Lower leg skin (tissue), 4 donors: ENCODE data around the gene PSMD6. TPM values are rescaled to one million over a fixed set of nuclear protein-coding genes. Genes with fewer than 3 reads are reported as not detected.

Experiments
- DNase-seq, 2 donors: peaks; one replicate each; pipeline ENCODE4 v3.0.0-alpha.2; 2019; ENCODE audit warnings: low spot score in 2 of 2
- H3K4me3 ChIP-seq: fragments of 200-600 bp; sonication (generic); 2 replicates; pipeline ENCODE4 v1.5.1; 2017; ENCODE audit warnings: mild to moderate bottlenecking, low read depth; ENCODE audit not compliant: poor library complexity, severe bottlenecking
- CTCF ChIP-seq, 3 donors: fragments of 450-650 bp; IDR thresholded peaks; one replicate each; pipeline ENCODE4 v1.5.1; 2016; ENCODE audit warnings: antibody characterized with exemption in 3 of 3, mild to moderate bottlenecking in 3 of 3, moderate library complexity in 2 of 3
- POLR2A ChIP-seq, 2 donors: fragments of 450-650 bp; IDR thresholded peaks; one replicate each; pipeline ENCODE4 v1.6.1; 2016 to 2017; ENCODE audit warnings: antibody characterized with exemption in 2 of 2, mild to moderate bottlenecking in 1 of 2, moderate library complexity in 1 of 2
- WGBS, 2 donors: methylation state at CpG; one replicate each; pipeline ENCODE4 v1.1.5; 2018; 5-methylcytosine and 5-hydroxymethylcytosine counted together
- intact Hi-C: fragments of 100-400 bp; cut with DNase I; formaldehyde crosslinking; loops from one replicate; pipeline ENCODE4 v1.15.0; 2023; ENCODE audit warnings: low total_unique reads
- total RNA-seq, 4 donors: library from RNA; depleted of rRNA; stranded (reverse); fragments of >200 nt; gene quantifications; one replicate each; pipeline ENCODE4 v1.1.0, GENCODE V29; 2016

Gene PSMD6
- total RNA-seq, 4 donors from 2014 or later, result 61.6 to 81.2 (median 67.1) TPM

DNA sequence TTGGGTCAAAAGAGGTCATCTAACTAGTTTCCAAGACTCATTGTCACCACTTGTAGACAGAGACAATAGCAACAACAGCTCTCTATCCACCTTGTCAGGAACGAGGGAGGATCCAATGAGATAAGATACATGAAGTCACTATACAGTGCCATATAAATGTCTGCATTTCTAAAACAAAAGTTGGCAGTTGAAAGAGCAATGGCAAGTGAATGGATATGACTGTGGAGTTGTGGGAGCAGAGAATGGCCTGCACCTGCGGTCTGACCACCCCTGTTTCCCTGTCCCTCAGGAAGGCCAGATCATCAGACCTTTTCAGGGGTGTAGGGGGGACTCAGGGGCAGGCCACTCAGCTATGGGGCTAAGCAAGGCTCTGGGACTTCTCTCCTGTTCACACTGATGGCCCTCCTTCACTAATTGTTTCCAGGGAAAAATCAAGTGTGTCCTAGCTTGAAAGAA is 40.7 kb upstream of the PSMD6 start:
- intact Hi-C loops, result no loop called here
- WGBS, 2 donors, result 66 to 82% methylated on average over 2 of the region's 2 CpGs
- H3K4me3 ChIP-seq, result no peak overlapping the region
- no peak for DNase-seq
- TF ChIP-seq CTCF (IDR thresholded peaks at IDR 0.05) (no peak), POLR2A (IDR thresholded peaks at IDR 0.05) (no peak)

DNA sequence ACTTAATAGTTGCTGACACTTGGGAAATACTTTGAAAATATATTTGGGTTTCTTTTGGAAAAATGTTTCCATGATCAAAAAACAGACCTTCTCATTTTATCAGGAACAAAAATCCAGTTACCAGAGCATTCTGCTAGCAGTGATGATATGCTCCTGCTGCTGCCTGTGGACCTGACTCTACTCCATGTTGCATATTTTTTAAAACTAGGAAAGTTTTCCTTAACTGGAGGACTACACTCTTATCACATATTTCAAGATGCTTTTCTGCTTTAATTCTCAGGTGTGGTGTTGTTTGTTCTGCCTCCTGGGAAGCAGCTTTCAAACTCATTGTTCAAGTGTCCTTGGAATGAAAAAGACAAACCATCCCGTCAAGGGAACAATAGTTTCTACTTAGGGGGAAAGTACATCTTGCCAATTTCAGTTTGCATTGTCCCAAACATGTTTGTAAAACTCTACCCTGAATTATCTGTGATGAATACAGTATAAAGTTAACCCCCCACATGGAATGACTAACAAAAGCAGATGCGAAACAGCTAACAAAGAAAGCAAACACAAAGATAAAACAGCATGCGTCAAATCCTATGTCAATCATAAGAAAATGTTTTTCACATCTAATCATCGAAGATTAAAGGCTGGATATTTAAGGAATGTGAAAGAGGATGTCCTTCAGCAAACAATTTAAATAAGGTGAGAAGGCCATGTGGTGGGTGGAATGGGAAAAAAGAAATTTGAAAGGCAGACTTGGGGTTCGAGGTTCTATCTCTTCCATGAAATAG is 40.1 kb upstream of the PSMD6 start:
- DNase-seq, result no peak
- no peak for TF ChIP-seq CTCF (IDR thresholded peaks at IDR 0.05)
- TF ChIP-seq POLR2A (IDR thresholded peaks at IDR 0.05), result no peak
- WGBS, 2 donors, result 76 to 77% methylated on average over 5 of the region's 5 CpGs
- H3K4me3 ChIP-seq, result no peak overlapping the region
- intact Hi-C loops, result no loop called here

DNA sequence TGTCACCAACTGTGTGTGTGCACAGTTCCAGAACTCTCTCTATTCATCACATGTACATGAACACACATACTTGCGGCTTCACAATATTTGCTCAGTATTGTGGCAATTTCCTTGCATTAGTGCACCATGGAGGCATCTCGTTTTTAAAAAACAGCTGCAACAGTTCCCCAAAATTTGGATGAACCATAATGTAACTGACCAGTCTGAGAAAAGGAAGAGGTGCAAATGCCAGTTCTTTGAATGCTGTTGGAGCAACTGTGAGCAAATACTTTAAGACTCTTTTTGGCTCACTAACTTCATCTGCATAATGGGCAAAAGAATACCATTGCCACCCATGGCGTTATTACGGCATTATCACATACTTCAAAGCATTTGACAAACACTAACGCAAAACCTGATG is 38.3 kb upstream of the PSMD6 start:
- intact Hi-C loops, result no loop called here
- no peak for DNase-seq
- 77% methylated on average over 5 of the region's 5 CpGs for WGBS, 2 donors
- no peak overlapping the region for H3K4me3 ChIP-seq
- TF ChIP-seq CTCF (IDR thresholded peaks at IDR 0.05) (no peak), POLR2A (IDR thresholded peaks at IDR 0.05) (no peak)

- intact Hi-C loops, result no loop called here
- DNase-seq, result no peak
- TF ChIP-seq POLR2A (IDR thresholded peaks at IDR 0.05) (no peak), CTCF (IDR thresholded peaks at IDR 0.05) (no peak)
- 85 to 89% methylated on average over 3 of the region's 3 CpGs for WGBS, 2 donors
- H3K4me3 ChIP-seq, result no peak overlapping the region
These were observed 36.3 kb upstream of the PSMD6 start for GRCh38 chr3:64059484-64060175.

- 67 to 77% methylated on average over 4 of the region's 4 CpGs for WGBS, 2 donors
- intact Hi-C loops, result no loop called here
- H3K4me3 ChIP-seq, result no peak overlapping the region
- no peak for TF ChIP-seq POLR2A (IDR thresholded peaks at IDR 0.05)
- TF ChIP-seq CTCF (IDR thresholded peaks at IDR 0.05), result no peak
- DNase-seq, result no peak
These were observed 35.3 kb upstream of the PSMD6 start for GRCh38 chr3:64058566-64058965.
